B cell (primary cell): Measurements from ENCODE around the gene ARHGEF17. TPM values are rescaled to one million over a fixed set of nuclear protein-coding genes. Genes with fewer than 3 reads are reported as not detected.

Experiments
- ATAC-seq: fragments of 200-7000 bp; cut with Tn5 transposase; one replicate; pipeline ENCODE4 v1.10.0; 2021; ENCODE audit warnings: low read depth, mild to moderate bottlenecking, moderate number of reproducible peaks, moderate library complexity
- CTCF ChIA-PET: fragments of 350-600 bp; sonication (Branson Sonifier 250); formaldehyde crosslinking; loops from one replicate; lab custom pipeline; 2021; ENCODE audit warnings: antibody characterized with exemption, inconsistent platforms; lab: Charles Lee
- POLR2A ChIA-PET: fragments of 350-600 bp; sonication (Branson Sonifier 250); formaldehyde crosslinking; loops from one replicate; lab custom pipeline; 2021; ENCODE audit warnings: antibody characterized with exemption; lab: Charles Lee
- DNase-seq: peaks from one replicate; pipeline ENCODE4 v3.0.0; 2013
- H2AFZ ChIP-seq: 2 replicates; pipeline ENCODE4 v1.6.1; 2012; ENCODE audit warnings: mild to moderate bottlenecking, low read depth, low read length; ENCODE audit not compliant: insufficient read depth, poor library complexity, severe bottlenecking
- H3K27ac ChIP-seq, 2 donors: 1 replicate in 1 of 2; 2 replicates in 1 of 2; pipeline ENCODE4 v1.5.1; 2012 to 2013; ENCODE audit warnings: low read length in 2 of 2, mild to moderate bottlenecking in 2 of 2, moderate library complexity in 1 of 2
- H3K27me3 ChIP-seq, 4 experiments: fragments of 200-600 bp in 1 of 4; sonication (generic) in 1 of 4; replicated peaks in 1 of 4; 1 replicate in 2 of 4; 2 replicates in 2 of 4; pipeline versions ENCODE4 v1.6.1 to v1.7.0; 2013 to 2016; ENCODE audit warnings: low read length in 3 of 4, mild to moderate bottlenecking in 2 of 4, mixed read lengths in 1 of 4, moderate library complexity in 1 of 4; ENCODE audit not compliant: insufficient read depth in 4 of 4, control insufficient read depth in 3 of 4; ENCODE audit errors: control extremely low read depth in 1 of 4
- H3K36me3 ChIP-seq, 2 experiments: replicated peaks in 1 of 2; 1 replicate in 1 of 2; 2 replicates in 1 of 2; pipeline versions ENCODE4 v1.6.1 to v1.7.1; 2013; ENCODE audit warnings: low read length in 1 of 2; ENCODE audit not compliant: insufficient read depth in 2 of 2, control insufficient read depth in 1 of 2; ENCODE audit errors: control extremely low read depth in 1 of 2, extremely low read depth in 1 of 2
- H3K4me1 ChIP-seq, 2 donors: fragments of 200-600 bp in 1 of 2; sonication (generic) in 1 of 2; 1 replicate in 1 of 2; 2 replicates in 1 of 2; pipeline versions ENCODE4 v1.5.1 to v1.6.1; 2013 to 2017; ENCODE audit warnings: low read length in 2 of 2; ENCODE audit not compliant: control insufficient read depth in 2 of 2, insufficient read depth in 2 of 2
- H3K4me2 ChIP-seq: replicated peaks from 2 replicates; pipeline ENCODE3; 2012; ENCODE audit warnings: mild to moderate bottlenecking, low read depth, low read length; ENCODE audit not compliant: poor library complexity, severe bottlenecking
- H3K4me3 ChIP-seq, 5 experiments: fragments of 200-600 bp in 1 of 5; sonication (generic) in 1 of 5; 1 replicate in 3 of 5; 2 replicates in 2 of 5; pipeline versions ENCODE4 v1.5.1 to v1.7.0; 2011 to 2016; ENCODE audit warnings: low read length in 4 of 5, mild to moderate bottlenecking in 4 of 5, low read depth in 2 of 5, control low read depth in 1 of 5, moderate library complexity in 1 of 5; ENCODE audit not compliant: insufficient read depth in 1 of 5; ENCODE audit errors: control extremely low read depth in 1 of 5, extremely low read depth in 1 of 5
- H3K79me2 ChIP-seq: fragments of 200-600 bp; sonication (generic); one replicate; pipeline ENCODE4 v1.6.0; 2016; ENCODE audit warnings: low read length; ENCODE audit not compliant: control insufficient read depth, insufficient read depth
- H3K9ac ChIP-seq: fragments of 200-600 bp; sonication (generic); 2 replicates; pipeline ENCODE4 v1.6.1; 2017; ENCODE audit warnings: mild to moderate bottlenecking, low read length, moderate library complexity
- H3K9me3 ChIP-seq, 3 donors: one replicate each; pipeline versions ENCODE4 v1.6.1 to v1.7.1; 2013; ENCODE audit warnings: low read length in 2 of 3; ENCODE audit not compliant: control insufficient read depth in 2 of 3, insufficient read depth in 1 of 3; ENCODE audit errors: control extremely low read depth in 1 of 3
- H4K20me1 ChIP-seq: 2 replicates; pipeline ENCODE4 v1.6.0; 2012; ENCODE audit warnings: mild to moderate bottlenecking, low read length; ENCODE audit not compliant: insufficient read depth, control insufficient read depth, poor library complexity, severe bottlenecking
- H3K27ac Mint-ChIP-seq: one replicate; pipeline ENCODE4 v1.8.0; 2021; ENCODE audit warnings: mixed read lengths
- H3K27me3 Mint-ChIP-seq: one replicate; pipeline ENCODE4 v1.8.0; 2021; ENCODE audit warnings: mixed read lengths
- H3K4me1 Mint-ChIP-seq: one replicate; pipeline ENCODE4 v1.8.0; 2021; ENCODE audit warnings: mixed read lengths
- H3K4me3 Mint-ChIP-seq: one replicate; pipeline ENCODE4 v1.8.0; 2021; ENCODE audit warnings: mixed read lengths
- H3K9me3 Mint-ChIP-seq: one replicate; pipeline ENCODE4 v1.8.0; 2022; ENCODE audit warnings: mixed read lengths; ENCODE audit not compliant: insufficient read depth
- CTCF ChIP-seq: fragments of 200-600 bp; IDR thresholded peaks from one replicate; pipeline ENCODE4 v1.8.0; 2022; ENCODE audit warnings: antibody characterized with exemption, mild to moderate bottlenecking
- EZH2 ChIP-seq: IDR thresholded peaks from 2 replicates; pipeline ENCODE4 v1.6.1; 2012; ENCODE audit warnings: borderline replicate concordance, low read depth, mild to moderate bottlenecking, moderate library complexity, low read length; ENCODE audit not compliant: insufficient read depth, poor library complexity, severe bottlenecking
- WGBS: methylation state at CpG from one replicate; pipeline ENCODE4 v1.1.5; 2013; ENCODE audit warnings: missing lambda C conversion rate; ENCODE audit not compliant: insufficient coverage; 5-methylcytosine and 5-hydroxymethylcytosine counted together
- intact Hi-C: fragments of 100-400 bp; cut with micrococcal nuclease; formaldehyde crosslinking; loops from one replicate; pipeline ENCODE4 v1.10.0; 2022
- polyA plus RNA-seq: library from polyadenylated mRNA; depleted of rRNA; stranded (reverse); fragments of >200 nt; gene quantifications from 2 replicates; pipeline ENCODE4 v1.2.3, GENCODE V29; 2012
- total RNA-seq, 2 donors: library from RNA; stranded (reverse); fragments of 120-200 nt in 1 of 2; gene quantifications; 1 replicate in 1 of 2; 2 replicates in 1 of 2; pipeline versions ENCODE4 v1.2.3 to v1.2.4, GENCODE V29; 2013 to 2022

The ARHGEF17 gene
- total and polyA plus RNA-seq, 2 donors (not counting 1 experiment from before 2014, with no cell fraction given): 0.05 TPM; not detected in 1

GRCh38 chr11:73321604-73322381, 13.7 kb downstream of the ARHGEF17 start:
- H3K4me1 Mint-ChIP-seq: peaks cover 23% of the 10 kb centered on the region
- WGBS: 23% methylated on average over 10 of the region's 10 CpGs
- H3K9me3 Mint-ChIP-seq: no peaks in the 10 kb centered on the region
- CTCF ChIA-PET: interaction anchor here (1.4 to 7.2 kb wide), 2 partner anchors 13 to 15 kb away, joined by 8 to 45 read pairs; no protein-coding TSS in a partner anchor
- Histone ChIP-seq H3K4me3 (no peak overlapping the region), H4K20me1 (no peaks in the 10 kb centered on the region), H3K9me3 (peaks cover 0 to 5% (median 0%) of the 10 kb centered on the region in 3 donors), H3K4me1 (peaks cover 17 to 25% of the 10 kb centered on the region in 2 donors), H3K79me2 (no peaks in the 10 kb centered on the region), H3K4me2 (peak overlapping the region; percentile 37), H3K27me3 (peaks cover 0 to 3% (median 0%) of the 10 kb centered on the region in 4 experiments), H3K27ac (no peak overlapping the region), H2AFZ (no peak overlapping the region), H3K9ac (no peak overlapping the region), H3K36me3 (no peaks in the 10 kb centered on the region)
- peak overlapping the region; percentile 32 for H3K27ac Mint-ChIP-seq
- no peak overlapping the region for H3K4me3 Mint-ChIP-seq
- intact Hi-C loops: no loop called here
- H3K27me3 Mint-ChIP-seq: no peaks in the 10 kb centered on the region
- POLR2A ChIA-PET: interaction anchor here (0.6 kb wide), 1 partner anchor 178 kb away, joined by 3 read pairs; no protein-coding TSS in a partner anchor
- peak; percentile 40 for DNase-seq
- TF ChIP-seq EZH2: no peak
- TF ChIP-seq CTCF: no peak
- no peak for ATAC-seq
